Right ventricle myocardium superior (tissue), 1 donor: Measurements from ENCODE around the gene PITRM1. TPM values are rescaled to one million over a fixed set of nuclear protein-coding genes. Genes with fewer than 3 reads are reported as not detected.
A peak's percentile ranks its signal among the peaks of the same experiment; 100 is the strongest.
"Not testable (repeated sequence)": the region's sequence is repeated elsewhere in the genome, so short reads cannot be mapped to it uniquely, and the experiment has no call there.

ENCODE experiments used
- ATAC-seq: fragments of 200-7000 bp; cut with Tn5 transposase; one replicate; pipeline ENCODE4 v1.9.1; 2020; ENCODE audit warnings: mild to moderate bottlenecking; ENCODE audit not compliant: poor library complexity
- DNase-seq: peaks from one replicate; pipeline ENCODE4 v3.0.0-alpha.2; 2020
- intact Hi-C: fragments of 100-400 bp; cut with DNase I; formaldehyde crosslinking; loops from one replicate; pipeline ENCODE4 v1.11.2; 2022
- total RNA-seq: library from RNA; stranded (reverse); fragmentation: NEBNext Ultra II Directional; extraction: Animal tissue kit (Norgen Biotek cat#: 25700); gene quantifications from one replicate; pipeline ENCODE4 v1.2.1, GENCODE V29; 2021
- donor health status: DM: no; HTN: yes; CAD: no; lungs with severe emphysema.

The PITRM1 gene
- total RNA-seq, 1 donor from 2014 or later, result 84.4 TPM

- DNase-seq (no peak), ATAC-seq (peak; percentile 4)
- intact Hi-C loops, result no loop called here
These were observed 519 bp downstream of the PITRM1 start for GRCh38 chr10:3172081-3172445.

GRCh38 chr10:3171488-3171887 lies 1.1 kb downstream of the PITRM1 start:
- DNase-seq, ATAC-seq: not testable (repeated sequence)

GRCh38 chr10:3169673-3170072 lies 2.9 kb downstream of the PITRM1 start:
- intact Hi-C loops, result no loop called here
- no peak for ATAC-seq
- DNase-seq, result no peak

More at GRCh38 chr10:3171488-3171887, 1.1 kb downstream of the PITRM1 start:
- intact Hi-C loops, result not testable (repeated sequence)

GRCh38 chr10:3169271-3169670 lies 3.3 kb downstream of the PITRM1 start:
- intact Hi-C loops, result no loop called here
- no peak for DNase-seq
- ATAC-seq, result no peak

- intact Hi-C loops, result no loop called here
- DNase-seq (no peak), ATAC-seq (no peak)
These were observed 4.8 kb downstream of the PITRM1 start for GRCh38 chr10:3167611-3168330.

GRCh38 chr10:3166496-3167290 lies 5.9 kb downstream of the PITRM1 start:
- DNase-seq, result no peak
- intact Hi-C loops, result no loop called here
- no peak for ATAC-seq

GRCh38 chr10:3165196-3165595 lies 7.4 kb downstream of the PITRM1 start:
- ATAC-seq, result no peak
- intact Hi-C loops, result no loop called here
- DNase-seq, result no peak

GRCh38 chr10:3163879-3164278 lies 8.7 kb downstream of the PITRM1 start:
- intact Hi-C loops, result no loop called here
- ATAC-seq, result no peak

GRCh38 chr10:3162533-3162932 lies 10.0 kb downstream of the PITRM1 start:
- no peak for ATAC-seq
- intact Hi-C loops, result no loop called here
- no peak for DNase-seq

More at GRCh38 chr10:3163879-3164278, 8.7 kb downstream of the PITRM1 start:
- no peak for DNase-seq

- ATAC-seq (peak; percentile 87), DNase-seq (no peak)
- intact Hi-C loops, result no loop called here
These were observed 13.4 kb downstream of the PITRM1 start for GRCh38 chr10:3159152-3159551.

GRCh38 chr10:3154666-3155065 lies 17.9 kb downstream of the PITRM1 start:
- ATAC-seq (no peak), DNase-seq (no peak)
- intact Hi-C loops, result no loop called here

- intact Hi-C loops, result no loop called here
- ATAC-seq (no peak), DNase-seq (no peak)
These were observed 20.0 kb downstream of the PITRM1 start for GRCh38 chr10:3152566-3152935.

GRCh38 chr10:3151889-3152565 lies 20.6 kb downstream of the PITRM1 start:
- intact Hi-C loops, result no loop called here
- DNase-seq (no peak), ATAC-seq (no peak)

GRCh38 chr10:3150961-3151360 lies 21.6 kb downstream of the PITRM1 start:
- no peak for ATAC-seq
- DNase-seq, result no peak
- intact Hi-C loops, result no loop called here

GRCh38 chr10:3150366-3150765 lies 22.2 kb downstream of the PITRM1 start:
- DNase-seq (no peak), ATAC-seq (no peak)
- intact Hi-C loops, result no loop called here

GRCh38 chr10:3149918-3150317 lies 22.7 kb downstream of the PITRM1 start:
- ATAC-seq, result no peak
- DNase-seq, result no peak
- intact Hi-C loops, result no loop called here

- intact Hi-C loops, result no loop called here
- ATAC-seq (no peak), DNase-seq (no peak)
These were observed 23.6 kb downstream of the PITRM1 start for GRCh38 chr10:3148994-3149393.

- intact Hi-C loops, result no loop called here
- ATAC-seq, result no peak
- DNase-seq, result no peak
These were observed 24.5 kb downstream of the PITRM1 start for GRCh38 chr10:3148041-3148440.

GRCh38 chr10:3147117-3147820 lies 25.3 kb downstream of the PITRM1 start:
- ATAC-seq (no peak), DNase-seq (no peak)
- intact Hi-C loops, result no loop called here
